Medulla oblongata (tissue), 1 donor: ENCODE measurements around the gene SOX6.
"Not testable (repeated sequence)": the region's sequence is repeated elsewhere in the genome, so short reads cannot be mapped to it uniquely, and the experiment has no call there.

Source experiments
- DNase-seq: peaks from one replicate; pipeline ENCODE4 v3.0.0-alpha.2; 2015; ENCODE audit errors: extremely low spot score

The SOX6 gene

DNA sequence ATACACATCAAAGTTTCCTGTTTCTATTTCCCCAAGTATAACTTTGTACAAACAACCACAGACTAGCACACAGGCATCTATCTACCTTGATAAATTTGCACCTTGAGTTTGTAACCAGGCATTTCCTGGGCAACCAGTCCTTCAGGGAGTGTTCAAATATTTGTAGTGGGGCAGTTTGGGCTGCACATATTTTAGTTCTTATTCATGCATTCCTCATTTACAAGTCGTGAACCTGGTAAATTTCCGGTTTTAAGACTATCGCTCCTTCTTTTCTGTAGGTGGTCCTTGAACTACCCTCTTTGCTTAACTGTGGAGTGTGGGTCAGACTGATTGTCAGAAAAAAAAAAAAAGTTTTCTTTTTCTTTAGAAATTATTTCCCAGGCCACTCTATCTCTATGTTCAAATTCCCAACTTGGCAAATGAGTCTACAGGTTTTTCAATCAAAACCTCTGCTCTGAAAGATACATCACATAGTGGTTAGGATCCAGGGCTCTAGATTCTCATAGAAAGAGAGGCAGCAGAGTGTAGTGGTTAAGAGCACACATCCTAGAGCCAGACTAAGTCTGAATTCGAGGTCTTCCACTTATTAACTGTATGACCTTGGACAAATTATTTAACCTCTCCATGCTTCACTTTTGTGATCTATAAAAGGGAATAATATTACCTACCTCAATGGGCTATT is 201.5 kb downstream of the SOX6 start:
- no peak for DNase-seq

DNA sequence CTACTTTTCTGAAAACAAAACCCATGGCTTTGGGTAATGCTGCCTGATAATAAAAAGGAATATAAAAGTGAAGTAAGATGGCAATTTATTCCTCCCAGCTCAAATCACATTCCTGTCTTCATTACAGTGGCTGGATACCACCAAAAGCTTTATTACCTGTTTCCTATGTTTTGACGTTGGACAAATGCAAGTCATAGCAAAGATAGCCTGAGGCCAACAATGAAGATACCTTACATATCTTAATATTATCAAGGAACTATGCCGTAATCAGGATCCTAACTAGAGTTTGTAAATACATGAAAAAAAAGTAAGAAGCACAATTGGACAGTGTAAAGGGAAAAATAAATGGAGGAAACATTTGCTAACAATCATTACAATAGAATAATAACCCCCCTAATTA is 202.4 kb downstream of the SOX6 start:
- no peak for DNase-seq

DNA sequence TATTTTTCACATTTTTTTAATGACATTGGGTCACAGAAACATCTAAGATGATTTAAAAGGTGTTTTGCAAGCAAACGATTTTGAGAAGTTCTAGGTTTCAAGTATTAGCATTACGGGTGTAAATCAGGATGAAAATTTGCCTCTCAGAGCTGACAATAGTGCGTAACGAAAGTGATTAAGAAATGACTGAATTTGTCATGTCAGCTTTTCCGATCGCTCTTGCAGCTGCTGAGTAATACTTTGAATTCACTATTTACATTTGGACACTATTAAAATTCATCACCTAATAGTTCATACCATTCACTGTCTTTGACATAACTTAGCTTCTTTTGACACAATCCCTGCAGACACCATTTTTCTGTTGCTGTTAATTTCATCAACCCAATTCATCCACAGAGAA is 205.2 kb downstream of the SOX6 start:
- no peak for DNase-seq

DNA sequence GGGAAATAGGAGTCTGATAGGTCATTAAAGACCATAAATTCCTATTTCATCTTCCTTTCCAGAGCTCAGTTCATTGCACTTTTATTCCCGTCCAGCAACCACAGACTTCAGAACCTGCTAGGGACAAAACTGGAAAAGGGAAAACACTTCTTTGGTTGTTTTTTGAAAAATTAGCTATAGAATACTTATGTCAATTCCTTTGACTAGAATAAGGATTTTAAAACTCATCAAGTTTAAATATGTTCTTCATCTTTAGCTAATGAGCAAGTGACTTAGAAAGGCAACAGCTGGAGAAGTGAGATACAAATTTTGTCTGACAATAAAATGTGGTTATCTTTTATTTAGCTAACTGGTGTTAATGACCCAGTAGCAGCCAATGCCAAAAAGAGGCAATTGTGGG is 206.9 kb downstream of the SOX6 start:
- DNase-seq = no peak

DNA sequence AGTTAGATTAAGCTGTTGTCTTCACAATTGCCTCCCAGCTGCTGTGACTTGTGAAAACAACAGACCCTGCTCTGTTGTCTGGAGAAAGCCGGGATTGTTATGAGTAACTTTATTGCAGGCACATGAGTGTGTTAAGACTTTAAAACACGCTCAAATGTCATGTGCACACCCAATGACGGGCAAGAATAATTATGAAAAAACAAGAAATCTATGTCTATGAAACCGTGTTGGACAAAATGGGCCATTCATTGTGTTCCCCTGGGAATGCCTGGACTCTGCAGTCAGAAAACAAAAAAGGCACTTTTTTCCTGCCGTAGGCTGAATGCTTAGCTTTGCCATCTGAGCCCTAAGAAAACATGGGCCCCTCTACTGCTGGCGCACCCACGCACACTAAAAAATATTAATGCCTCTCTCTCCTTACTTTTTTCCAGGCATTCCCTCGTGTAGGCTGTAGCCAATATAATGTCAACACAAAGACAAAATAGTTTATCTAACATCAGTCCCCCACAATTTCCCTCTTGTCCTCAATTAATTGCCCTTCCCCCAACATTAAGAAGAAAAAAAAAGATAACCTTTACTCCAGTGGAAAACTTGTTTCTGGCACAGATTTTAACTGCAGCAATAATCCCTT is 207.9 kb downstream of the SOX6 start:
- peak; percentile 75 for DNase-seq

DNA sequence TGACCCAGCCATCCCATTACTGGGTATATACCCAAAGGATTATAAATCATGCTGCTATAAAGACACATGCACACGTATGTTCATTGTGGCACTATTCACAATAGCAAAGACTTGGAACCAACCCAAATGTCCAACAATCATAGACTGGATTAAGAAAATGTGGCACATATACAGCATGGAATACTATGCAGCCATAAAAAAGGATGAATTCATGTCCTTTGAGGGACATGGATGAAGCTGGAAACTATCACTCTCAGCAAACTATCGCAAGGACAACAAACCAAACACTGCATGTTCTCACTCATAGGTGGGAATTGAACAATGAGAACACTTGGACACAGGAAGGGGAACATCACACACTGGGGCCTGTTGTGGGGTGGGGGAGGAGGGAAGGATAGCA is 209.4 kb downstream of the SOX6 start:
- DNase-seq = not testable (repeated sequence)

DNA sequence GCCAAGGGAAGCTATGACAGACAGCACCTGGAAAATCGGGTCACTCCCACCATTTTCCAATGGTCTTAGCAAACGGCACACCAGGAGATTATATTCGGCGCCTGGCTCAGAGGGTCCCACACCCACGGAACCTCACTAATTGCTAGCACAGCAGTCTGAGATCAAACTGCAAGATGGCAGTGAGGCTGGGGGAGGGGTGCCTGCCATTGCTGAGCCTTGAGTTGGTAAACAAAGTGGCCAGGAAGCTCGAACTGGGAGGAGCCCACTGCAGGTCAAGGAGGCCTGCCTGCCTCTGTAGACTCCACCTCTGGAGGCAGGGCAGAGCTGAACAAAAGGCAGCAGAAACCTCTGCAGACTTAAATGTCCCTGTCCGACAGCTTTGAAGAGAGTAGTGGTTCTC is 214.7 kb downstream of the SOX6 start:
- DNase-seq = not testable (repeated sequence)

DNA sequence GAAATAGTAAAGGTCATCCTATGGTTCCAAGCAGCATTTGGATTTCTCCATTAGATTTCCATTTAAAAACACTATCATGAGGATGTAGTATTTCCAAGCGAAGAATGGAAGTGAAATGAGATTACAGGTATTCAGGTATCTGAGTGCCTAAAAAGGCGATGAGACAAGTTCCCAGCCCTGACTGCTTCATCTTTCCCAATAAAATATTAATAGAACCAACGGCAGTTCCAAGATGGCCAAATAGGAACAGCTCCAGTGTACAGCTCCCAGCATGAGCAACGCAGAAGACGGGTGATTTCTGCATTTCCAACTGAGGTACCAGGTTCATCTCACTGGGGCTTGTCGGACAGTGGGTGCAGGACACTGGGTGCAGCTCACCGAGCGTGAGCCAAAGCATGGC is 215.2 kb downstream of the SOX6 start:
- not testable (repeated sequence) for DNase-seq

DNA sequence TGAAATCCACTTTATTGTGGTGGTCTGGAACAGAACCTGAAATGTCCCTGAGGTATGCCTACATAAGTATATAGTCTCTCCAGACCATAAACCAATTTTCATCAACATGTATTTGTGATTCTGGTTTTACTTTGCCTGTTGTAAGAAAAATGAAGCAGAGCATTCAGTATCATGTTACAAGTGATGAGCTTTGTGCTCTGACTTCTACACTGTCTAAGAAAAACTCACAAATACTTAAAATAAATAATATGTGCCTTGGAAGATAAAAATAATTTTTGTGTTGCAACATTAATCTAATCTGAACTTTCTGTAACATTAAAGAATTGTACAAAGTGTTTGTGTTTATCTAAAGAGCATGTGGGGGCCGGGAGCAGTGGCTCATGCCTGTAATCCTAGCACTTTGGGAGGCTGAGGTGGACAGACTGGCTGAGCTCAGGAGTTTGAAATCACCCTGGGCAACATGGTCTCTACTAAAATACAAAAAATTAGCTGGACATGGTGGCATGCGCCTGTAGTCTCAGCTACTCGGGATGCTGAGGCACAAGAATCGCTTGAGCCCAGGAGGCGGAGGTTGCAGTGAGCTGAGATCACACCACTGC is 219.5 kb downstream of the SOX6 start:
- DNase-seq = no peak

DNA sequence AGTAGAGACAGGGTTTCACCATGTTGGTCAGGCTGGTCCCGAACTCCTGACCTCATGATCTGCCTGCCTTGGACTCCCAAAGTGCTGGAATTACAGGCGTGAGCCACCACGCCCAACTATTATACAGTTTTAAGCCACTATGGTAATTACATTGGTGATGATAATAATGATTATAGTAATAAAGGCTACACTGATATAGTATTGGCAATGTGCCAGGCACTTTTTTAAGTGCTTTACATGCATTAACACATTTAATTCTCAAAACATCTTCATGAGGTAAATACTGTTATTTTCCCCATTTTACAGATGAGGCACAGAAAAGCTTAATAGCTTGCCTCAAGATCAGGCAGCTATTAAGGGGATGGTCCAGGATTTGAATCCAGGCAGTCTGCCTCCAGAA is 222.5 kb downstream of the SOX6 start:
- no peak for DNase-seq

DNA sequence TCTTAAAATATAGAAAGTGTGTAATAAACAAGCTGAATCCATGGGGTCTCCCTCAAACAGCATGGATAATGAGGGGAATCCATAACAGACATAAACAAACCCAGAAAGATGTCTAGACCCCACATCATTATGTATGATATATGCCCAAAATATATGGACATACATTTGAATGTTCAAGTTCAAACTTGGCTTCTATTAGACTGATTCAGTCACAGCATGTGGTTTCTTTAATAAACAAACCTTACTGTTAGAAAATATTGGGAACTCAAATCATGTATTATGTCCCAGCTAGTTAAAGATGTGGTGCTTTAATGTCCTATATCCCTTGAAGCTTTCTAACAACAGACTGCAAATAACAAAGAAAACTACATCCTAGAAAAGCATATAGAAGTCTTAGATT is 228.6 kb downstream of the SOX6 start:
- no peak for DNase-seq

DNA sequence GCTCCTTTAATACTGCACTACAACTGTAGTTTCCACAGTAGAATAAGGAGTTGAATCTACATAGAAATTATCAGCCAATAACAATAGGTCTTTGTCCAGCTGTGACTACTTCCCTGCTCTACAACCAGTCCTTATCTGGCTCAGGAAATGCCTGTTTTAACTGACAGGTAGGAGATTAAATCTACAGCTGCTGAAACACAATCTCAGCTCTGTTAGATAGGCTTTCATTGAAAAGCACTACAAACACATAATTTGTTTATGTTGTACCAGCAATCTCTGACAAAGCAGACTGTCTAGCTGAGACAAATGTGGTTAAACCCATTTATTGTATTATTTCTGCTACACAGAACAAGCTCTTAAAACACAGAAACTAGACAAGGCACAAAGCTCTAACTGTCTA is 230.0 kb downstream of the SOX6 start:
- DNase-seq = no peak

DNA sequence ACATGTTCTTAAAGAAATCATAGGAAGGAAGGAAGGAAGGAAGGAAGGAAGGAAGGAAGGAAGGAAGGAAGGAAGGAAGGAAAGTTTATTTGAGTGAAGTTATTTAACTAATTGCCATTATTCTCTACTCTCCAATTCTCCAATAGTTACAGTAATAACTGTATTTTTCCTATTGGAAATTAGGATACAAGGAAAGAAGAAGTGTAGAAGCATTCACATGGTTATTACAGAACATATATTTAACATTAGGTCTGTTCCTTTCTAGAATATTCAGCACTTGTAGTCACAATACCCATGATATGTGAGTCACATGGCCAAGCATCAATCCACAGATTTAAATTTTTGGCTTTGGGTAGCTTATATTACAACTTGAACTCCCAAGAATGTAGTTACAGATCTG is 230.6 kb downstream of the SOX6 start:
- no peak for DNase-seq

DNA sequence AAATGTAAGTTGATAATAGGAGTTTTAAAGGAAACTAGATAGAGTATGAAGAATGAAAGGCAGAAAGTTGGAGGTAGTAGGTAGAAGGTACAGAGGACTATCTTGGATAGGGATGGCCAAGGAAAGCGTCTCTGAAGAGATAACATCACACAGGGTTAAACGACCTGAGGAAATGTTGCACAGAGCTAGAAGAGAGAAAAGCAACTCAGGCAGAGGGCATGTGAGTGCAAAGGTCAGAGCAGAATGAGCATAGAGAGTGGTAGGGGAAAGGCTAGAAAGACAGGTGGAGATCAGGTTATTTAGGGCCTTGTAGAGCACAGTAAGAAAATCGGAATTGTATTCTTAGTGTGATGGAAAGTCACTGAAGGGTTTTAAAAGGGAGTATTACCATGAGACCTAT is 232.0 kb downstream of the SOX6 start:
- DNase-seq = no peak

DNA sequence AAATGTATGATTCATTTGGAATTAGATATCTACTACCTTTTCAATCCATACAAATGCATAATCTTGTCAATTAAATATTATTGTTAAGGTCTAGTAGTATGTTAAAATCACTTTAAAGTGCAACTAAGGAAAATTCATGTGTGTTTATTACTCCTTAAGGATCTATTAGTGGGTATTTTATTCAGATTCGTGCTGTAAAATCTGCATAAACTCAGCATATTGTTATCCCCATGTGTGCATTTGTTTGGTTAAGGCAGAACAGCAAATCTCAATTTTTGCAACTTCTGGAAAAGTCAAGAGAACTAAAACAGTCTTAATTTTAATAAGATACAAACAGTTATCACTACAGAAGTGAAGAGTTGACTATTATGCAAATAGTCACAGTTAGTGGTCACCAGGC is 234.5 kb downstream of the SOX6 start:
- no peak for DNase-seq

DNA sequence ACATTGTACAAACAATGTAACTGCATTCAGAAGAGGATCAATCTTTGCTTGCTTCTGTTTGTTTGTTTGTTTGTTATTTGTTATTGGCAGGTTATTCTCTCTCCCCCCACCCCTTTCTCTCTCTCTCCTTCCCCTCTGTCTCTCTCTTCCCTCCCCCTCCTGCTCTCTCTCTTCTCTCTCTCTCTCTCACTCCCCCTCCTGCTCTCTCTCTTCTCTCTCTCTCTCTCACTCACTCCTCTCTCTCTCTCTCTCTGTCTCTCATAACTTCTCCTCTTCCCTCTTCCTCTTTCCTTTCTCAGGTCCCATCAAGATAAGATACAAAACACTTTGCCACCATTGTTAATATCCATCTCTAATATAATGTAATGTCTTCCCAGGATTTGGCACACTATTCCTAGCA is 236.3 kb downstream of the SOX6 start:
- DNase-seq = no peak

DNA sequence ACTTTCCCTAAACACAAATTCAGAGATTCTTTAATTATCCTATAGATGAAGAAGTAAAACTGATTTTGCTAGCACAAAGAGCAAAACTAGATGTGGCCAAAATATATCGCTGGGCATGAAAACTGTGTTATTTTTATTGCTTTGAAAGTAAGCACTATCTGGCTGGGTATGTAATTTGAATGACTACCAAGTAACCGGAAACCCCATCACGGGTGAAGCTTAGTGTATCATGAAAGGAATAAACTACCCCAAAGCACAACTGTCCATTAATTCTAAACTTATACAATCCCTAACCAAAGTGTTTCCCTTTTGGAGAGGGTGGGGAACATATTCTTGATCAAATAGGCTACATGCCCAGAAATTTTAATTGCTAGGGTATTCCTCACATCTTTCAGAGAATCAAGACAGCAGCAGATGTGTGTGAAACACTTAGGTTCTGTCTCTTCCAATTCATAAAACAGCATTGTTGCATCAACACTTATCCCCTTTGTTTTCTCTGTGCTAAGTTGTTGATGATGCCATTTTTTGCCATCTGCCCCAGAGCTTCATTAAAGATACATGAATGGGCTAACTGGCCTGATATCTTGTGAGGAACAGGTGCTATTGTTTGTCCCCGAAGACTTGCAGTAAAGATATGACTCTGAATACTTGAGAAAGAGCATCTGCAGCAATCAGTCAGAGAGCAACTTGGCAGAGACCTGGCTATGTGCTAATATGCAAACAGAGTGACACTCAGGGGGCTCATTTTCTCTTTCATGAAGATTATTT is 238.2 kb downstream of the SOX6 start:
- DNase-seq = no peak

DNA sequence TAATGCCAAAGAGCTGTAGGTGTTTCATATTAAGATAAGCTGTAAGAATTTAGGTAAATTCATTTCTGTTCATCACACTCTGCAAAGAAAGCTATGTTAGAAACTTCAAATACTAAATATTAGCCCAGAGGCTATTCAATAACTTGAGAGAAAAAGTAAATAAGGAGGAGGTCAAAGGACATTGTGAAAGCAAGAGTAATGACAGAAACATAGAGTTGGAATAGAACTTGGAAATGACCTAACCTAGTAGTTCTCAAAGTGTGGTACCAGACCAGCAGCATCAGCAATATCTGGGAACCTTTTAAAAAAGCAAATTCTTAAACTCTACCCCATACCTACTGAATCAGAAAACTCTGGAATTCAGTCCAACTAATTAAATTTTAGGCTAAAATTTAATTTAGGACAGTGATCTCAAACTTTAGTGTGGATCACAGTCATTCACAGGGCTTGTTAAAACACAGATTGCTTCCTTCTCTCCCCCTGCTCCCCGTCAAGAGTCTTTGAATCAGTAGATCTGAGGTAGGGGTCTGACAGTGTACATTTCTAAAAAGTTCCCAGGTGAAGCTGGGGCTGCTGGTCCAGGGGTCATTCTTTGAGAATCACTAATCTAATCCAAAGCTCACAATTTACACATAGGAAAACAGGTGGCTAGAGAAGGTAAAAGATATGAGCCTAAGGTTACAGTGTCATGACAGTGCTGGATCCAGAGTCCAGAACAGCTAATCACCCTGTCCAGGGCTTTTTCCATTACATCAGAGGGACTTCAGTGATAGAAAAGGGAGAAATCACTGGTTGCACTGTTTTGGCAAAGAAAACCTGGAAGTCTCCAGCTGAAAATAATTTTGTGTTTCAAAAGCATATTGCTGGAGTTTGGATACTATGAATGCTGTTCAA is 241.1 kb downstream of the SOX6 start:
- no peak for DNase-seq

DNA sequence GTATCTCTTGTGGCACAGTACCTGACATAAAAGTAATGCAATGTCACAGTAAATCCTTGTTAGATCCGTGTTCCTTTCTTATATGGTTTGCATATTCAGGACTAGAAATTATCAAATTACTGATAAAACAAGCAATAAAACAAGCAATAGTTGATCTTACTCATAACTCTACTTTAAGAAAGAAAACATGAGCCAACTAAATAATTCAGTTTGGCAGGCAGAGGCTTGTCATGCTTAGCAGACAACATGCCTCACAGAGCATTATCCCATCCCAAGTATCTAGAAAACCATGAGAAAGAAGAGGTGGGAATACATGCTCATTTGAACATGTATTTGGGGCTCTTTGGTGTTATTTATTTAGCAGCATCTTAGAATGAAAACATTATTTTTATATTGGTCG is 241.9 kb downstream of the SOX6 start:
- DNase-seq = no peak

DNA sequence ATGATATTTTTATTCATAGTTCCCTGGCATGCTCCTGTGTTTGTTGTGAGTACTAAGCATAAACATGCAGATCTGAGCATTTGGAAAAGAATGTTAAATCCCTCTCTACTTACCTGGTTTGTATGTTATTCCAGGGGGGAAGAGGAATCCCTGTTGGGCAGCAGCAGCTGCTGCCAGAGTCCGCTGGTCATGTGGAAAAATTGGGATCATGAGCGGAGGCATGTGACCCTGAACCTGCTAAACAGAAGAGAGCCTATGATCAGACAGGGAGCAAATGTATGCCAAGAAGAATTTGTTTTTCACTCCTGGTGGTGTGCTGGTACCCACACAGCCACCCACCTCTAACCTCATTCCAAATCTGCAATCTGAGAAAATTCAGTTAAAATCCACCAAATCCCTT is 244.7 kb downstream of the SOX6 start:
- DNase-seq = peak; percentile 19

DNA sequence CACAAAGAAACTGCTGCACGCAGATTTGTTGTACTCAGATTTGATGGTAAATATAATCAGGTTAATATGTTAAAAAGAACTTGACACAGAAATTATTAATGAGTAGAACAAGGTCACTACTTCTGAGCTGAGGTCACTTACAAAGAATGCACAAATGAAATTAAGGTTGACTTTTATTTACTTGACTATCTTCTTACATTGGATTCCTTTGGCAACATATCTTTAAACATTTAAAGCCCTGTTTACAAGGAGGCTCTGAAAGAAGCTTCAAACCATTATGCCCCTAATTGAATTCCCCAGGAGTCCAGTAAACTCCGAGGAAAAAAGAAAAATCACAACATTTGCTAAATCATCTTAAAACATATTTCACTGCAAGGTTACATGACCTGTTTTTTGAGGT is 245.5 kb downstream of the SOX6 start:
- DNase-seq = no peak
